Astrocyte (in vitro differentiated cells and primary cell): ENCODE data around the gene IFT43. TPM values are rescaled to one million over a fixed set of nuclear protein-coding genes. Genes with fewer than 3 reads are reported as not detected.

Source experiments
- DNase-seq: peaks from one replicate; pipeline ENCODE4 v3.0.0-alpha.2; 2010; ENCODE audit warnings: low read depth
- FAIRE-seq: peaks from 2 replicates; lab custom pipeline; 2011; peaks lifted over from hg19 to GRCh38; lab: Jason Lieb, UNC
- H2AFZ ChIP-seq: 2 replicates; pipeline ENCODE4 v1.6.0; 2012; ENCODE audit warnings: low read depth, low read length, inconsistent platforms
- H3K27ac ChIP-seq: 2 replicates; pipeline ENCODE4 v1.5.1; 2011; ENCODE audit warnings: low read depth, low read length, inconsistent platforms
- H3K27me3 ChIP-seq: 2 replicates; pipeline ENCODE4 v1.6.0; 2011; ENCODE audit warnings: low read length, inconsistent platforms; ENCODE audit not compliant: insufficient read depth
- H3K36me3 ChIP-seq: 2 replicates; pipeline ENCODE4 v1.5.1; 2011; ENCODE audit warnings: low read length, inconsistent platforms; ENCODE audit not compliant: insufficient read depth
- H3K4me1 ChIP-seq: 2 replicates; pipeline ENCODE4 v1.5.1; 2011; ENCODE audit warnings: low read length, inconsistent platforms; ENCODE audit not compliant: insufficient read depth
- H3K4me2 ChIP-seq: 2 replicates; pipeline ENCODE4 v1.6.0; 2012; ENCODE audit warnings: low read length, inconsistent platforms
- H3K4me3 ChIP-seq: 2 replicates; pipeline ENCODE4 v1.5.1; 2011; ENCODE audit warnings: low read depth, mild to moderate bottlenecking, low read length, inconsistent platforms; ENCODE audit not compliant: insufficient read depth
- H3K79me2 ChIP-seq: 2 replicates; pipeline ENCODE4 v1.6.0; 2012; ENCODE audit warnings: mild to moderate bottlenecking, low read length, inconsistent platforms; ENCODE audit not compliant: insufficient read depth
- H3K9ac ChIP-seq: 2 replicates; pipeline ENCODE4 v1.6.0; 2012; ENCODE audit warnings: mild to moderate bottlenecking, low read length, inconsistent platforms
- H3K9me3 ChIP-seq: 2 replicates; pipeline ENCODE4 v1.5.1; 2012; ENCODE audit warnings: low read depth, mild to moderate bottlenecking, low read length, inconsistent platforms; ENCODE audit not compliant: insufficient read depth
- H4K20me1 ChIP-seq: 2 replicates; pipeline ENCODE4 v1.6.0; 2012; ENCODE audit warnings: low read length, inconsistent platforms; ENCODE audit not compliant: insufficient read depth
- H3K27ac Mint-ChIP-seq: one replicate; pipeline ENCODE4 v1.8.0; 2021; ENCODE audit warnings: mild to moderate bottlenecking, mixed read lengths; ENCODE audit not compliant: unreplicated experiment
- H3K27me3 Mint-ChIP-seq: one replicate; pipeline ENCODE4 v1.8.0; 2021; ENCODE audit warnings: low read depth, mixed read lengths; ENCODE audit not compliant: unreplicated experiment
- H3K36me3 Mint-ChIP-seq: one replicate; pipeline ENCODE4 v1.8.0; 2021; ENCODE audit warnings: low read depth, mixed read lengths; ENCODE audit not compliant: unreplicated experiment
- H3K4me1 Mint-ChIP-seq: one replicate; pipeline ENCODE4 v1.8.0; 2021; ENCODE audit warnings: low read depth, mixed read lengths; ENCODE audit not compliant: unreplicated experiment
- H3K4me3 Mint-ChIP-seq: one replicate; pipeline ENCODE4 v1.8.0; 2021; ENCODE audit warnings: mild to moderate bottlenecking, moderate library complexity, mixed read lengths; ENCODE audit not compliant: unreplicated experiment
- H3K9me3 Mint-ChIP-seq: one replicate; pipeline ENCODE4 v1.8.0; 2021; ENCODE audit warnings: mild to moderate bottlenecking, mixed read lengths; ENCODE audit not compliant: unreplicated experiment
- CTCF ChIP-seq: IDR thresholded peaks from 2 replicates; pipeline ENCODE4 v1.5.1; 2011; ENCODE audit warnings: low read depth, mild to moderate bottlenecking, inconsistent platforms, low read length, moderate library complexity; ENCODE audit not compliant: insufficient read depth
- EZH2 ChIP-seq: IDR thresholded peaks from 2 replicates; pipeline ENCODE4 v1.6.1; 2012; ENCODE audit warnings: mild to moderate bottlenecking, low read length, inconsistent platforms; ENCODE audit not compliant: insufficient read depth
- total RNA-seq: library from RNA; stranded (reverse); gene quantifications from 2 replicates; pipeline ENCODE4 v1.2.1, GENCODE V29; 2021

The IFT43 gene
- total RNA-seq, 1 donor from 2014 or later, result 29.4 TPM

DNA sequence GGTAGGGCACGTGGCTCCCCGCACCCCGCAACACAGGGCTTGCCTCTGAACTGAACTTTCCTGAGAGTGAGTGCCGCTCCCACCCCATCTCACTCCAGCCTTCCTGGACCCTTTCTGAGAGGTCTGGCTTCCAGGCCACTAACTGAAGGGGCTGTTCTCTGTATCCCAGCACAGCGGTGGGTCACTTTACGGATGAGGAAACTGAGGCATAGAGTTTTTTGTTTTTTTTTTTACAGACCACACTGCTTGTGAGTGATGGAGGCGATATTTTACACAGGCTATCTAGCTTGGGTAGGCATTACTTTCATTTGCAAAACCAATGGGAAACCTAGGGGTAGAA lies 2.6 kb upstream of the IFT43 start:
- no peaks in the 10 kb centered on the region for H3K27me3 Mint-ChIP-seq
- Histone ChIP-seq H3K36me3 (no peaks in the 10 kb centered on the region), H3K27me3 (no peaks in the 10 kb centered on the region), H4K20me1 (no peaks in the 10 kb centered on the region), H3K4me1 (peaks cover 34% of the 10 kb centered on the region), H2AFZ (peak overlapping the region; percentile 90), H3K9ac (peak overlapping the region; percentile 97), H3K9me3 (no peaks in the 10 kb centered on the region), H3K79me2 (peaks cover 30% of the 10 kb centered on the region), H3K4me2 (peak overlapping the region; percentile 98), H3K4me3 (peak overlapping the region; percentile 72), H3K27ac (no peak overlapping the region)
- DNase-seq (no peak), FAIRE-seq (no peak)
- H3K36me3 Mint-ChIP-seq, result no peaks in the 10 kb centered on the region
- peak overlapping the region; percentile 79 for H3K4me3 Mint-ChIP-seq
- TF ChIP-seq EZH2 (no peak), CTCF (no peak)
- H3K27ac Mint-ChIP-seq, result peak overlapping the region; percentile 41
- H3K9me3 Mint-ChIP-seq, result no peaks in the 10 kb centered on the region
- peaks cover 34% of the 10 kb centered on the region for H3K4me1 Mint-ChIP-seq

DNA sequence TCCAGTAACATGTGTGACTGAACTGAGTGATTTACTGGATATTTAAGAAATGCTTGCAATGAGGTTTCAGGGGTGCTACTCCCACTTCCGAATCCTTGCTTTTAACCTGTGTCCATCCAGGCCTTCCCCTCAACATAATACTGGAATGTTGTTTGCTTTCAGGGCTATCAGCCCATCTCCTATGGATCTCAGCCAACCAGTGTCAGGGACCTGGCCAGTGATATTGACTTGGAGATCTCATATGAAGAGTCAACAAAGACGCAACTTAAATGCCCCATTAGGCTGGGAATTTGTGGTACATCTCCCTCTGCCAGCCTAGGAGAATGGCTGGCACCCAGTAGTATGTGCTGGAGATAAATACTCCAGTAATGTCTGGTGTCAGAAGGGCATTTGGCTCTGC lies 889 bp upstream of the IFT43 start:
- H3K4me2 ChIP-seq, result no peak overlapping the region
- no peak overlapping the region for H3K9ac ChIP-seq
- H3K79me2 ChIP-seq, result peaks cover 25% of the 10 kb centered on the region
- Mint-ChIP-seq H3K27ac (no peak overlapping the region), H3K36me3 (no peaks in the 10 kb centered on the region), H3K4me3 (peak overlapping the region; percentile 96), H3K4me1 (peaks cover 23% of the 10 kb centered on the region), H3K27me3 (no peaks in the 10 kb centered on the region), H3K9me3 (no peaks in the 10 kb centered on the region)
- no peak overlapping the region for H2AFZ ChIP-seq
- no peaks in the 10 kb centered on the region for H3K9me3 ChIP-seq
- no peak for DNase-seq
- no peaks in the 10 kb centered on the region for H4K20me1 ChIP-seq
- TF ChIP-seq EZH2, result no peak
- no peak for TF ChIP-seq CTCF
- H3K36me3 ChIP-seq, result no peaks in the 10 kb centered on the region
- FAIRE-seq, result no peak
- H3K4me1 ChIP-seq, result peaks cover 30% of the 10 kb centered on the region
- no peak overlapping the region for H3K27ac ChIP-seq
- H3K27me3 ChIP-seq, result no peaks in the 10 kb centered on the region
- no peak overlapping the region for H3K4me3 ChIP-seq

GRCh38 chr14:75986439-75986765 lies 839 bp downstream of the IFT43 start:
- peaks cover 2% of the 10 kb centered on the region for H3K36me3 Mint-ChIP-seq
- H3K27ac ChIP-seq, result peak overlapping the region; percentile 89
- TF ChIP-seq CTCF, result no peak
- no peak for TF ChIP-seq EZH2
- H2AFZ ChIP-seq, result peak overlapping the region; percentile 81
- peak overlapping the region; percentile 80 for H3K27ac Mint-ChIP-seq
- peaks cover 9% of the 10 kb centered on the region for H3K4me1 Mint-ChIP-seq
- H3K9me3 Mint-ChIP-seq, result no peaks in the 10 kb centered on the region
- H3K9me3 ChIP-seq, result no peaks in the 10 kb centered on the region
- no peaks in the 10 kb centered on the region for H4K20me1 ChIP-seq
- DNase-seq (no peak), FAIRE-seq (no peak)
- H3K27me3 ChIP-seq, result no peaks in the 10 kb centered on the region
- no peaks in the 10 kb centered on the region for H3K27me3 Mint-ChIP-seq
- peaks cover 3% of the 10 kb centered on the region for H3K36me3 ChIP-seq
- peak overlapping the region; percentile 98 for H3K4me2 ChIP-seq
- H3K4me3 ChIP-seq, result peak overlapping the region; percentile 93
- peak overlapping the region; percentile 96 for H3K4me3 Mint-ChIP-seq
- peaks cover 16% of the 10 kb centered on the region for H3K4me1 ChIP-seq
- H3K79me2 ChIP-seq, result peaks cover 16% of the 10 kb centered on the region
- H3K9ac ChIP-seq, result peak overlapping the region; percentile 95
